Breast epithelium (tissue), 4 donors: ENCODE measurements around the gene PCDHA6. TPM values are rescaled to one million over a fixed set of nuclear protein-coding genes. Genes with fewer than 3 reads are reported as not detected.
"Not testable (repeated sequence)": the region's sequence is repeated elsewhere in the genome, so short reads cannot be mapped to it uniquely, and the experiment has no call there.

Experiments
- DNase-seq, 2 donors: peaks; one replicate each; pipeline ENCODE4 v3.0.0-alpha.2; 2019; ENCODE audit warnings: low spot score in 2 of 2
- H3K27ac ChIP-seq, 2 donors: fragments of 200-600 bp; sonication (generic) in 1 of 2; one replicate each; pipeline ENCODE4 v1.5.1; 2016 to 2019; ENCODE audit warnings: mild to moderate bottlenecking in 1 of 2
- H3K27me3 ChIP-seq, 2 donors: fragments of 200-600 bp; sonication (generic) in 1 of 2; one replicate each; pipeline versions ENCODE4 v1.5.1 to v1.6.0; 2017 to 2019; ENCODE audit warnings: control low read depth in 1 of 2, mild to moderate bottlenecking in 1 of 2
- H3K36me3 ChIP-seq: fragments of 200-600 bp; one replicate; pipeline ENCODE4 v1.5.1; 2019
- H3K4me1 ChIP-seq, 2 donors: fragments of 200-600 bp; sonication (generic); one replicate each; pipeline ENCODE4 v1.5.1; 2016 to 2019; ENCODE audit warnings: control low read depth in 1 of 2
- H3K4me3 ChIP-seq, 3 donors: fragments of 200-600 bp; sonication (generic); 1 replicate in 2 of 3; 2 replicates in 1 of 3; pipeline ENCODE4 v1.5.1; 2016 to 2019; ENCODE audit warnings: mild to moderate bottlenecking in 3 of 3, moderate library complexity in 2 of 3
- H3K9me3 ChIP-seq, 2 donors: fragments of 200-600 bp; sonication (generic) in 1 of 2; one replicate each; pipeline ENCODE4 v1.5.1; 2016 to 2019; ENCODE audit warnings: control low read depth in 1 of 2
- CTCF ChIP-seq, 3 donors: fragments of 450-650 bp; IDR thresholded peaks; one replicate each; pipeline ENCODE4 v1.5.1; 2016 to 2017; ENCODE audit warnings: antibody characterized with exemption in 3 of 3, mild to moderate bottlenecking in 3 of 3, moderate library complexity in 3 of 3
- POLR2A ChIP-seq: fragments of 450-650 bp; IDR thresholded peaks from one replicate; pipeline ENCODE4 v1.6.1; 2016; ENCODE audit warnings: antibody characterized with exemption, mild to moderate bottlenecking, moderate library complexity
- POLR2AphosphoS5 ChIP-seq, 3 donors: sonication (generic); formaldehyde crosslinking; IDR thresholded peaks; one replicate each; pipeline ENCODE4 v1.6.1; 2017; ENCODE audit warnings: antibody characterized with exemption in 3 of 3
- intact Hi-C: fragments of 100-400 bp; cut with DNase I; formaldehyde crosslinking; loops from one replicate; pipeline ENCODE4 v1.15.1; 2023; ENCODE audit warnings: low total_unique reads
- total RNA-seq, 3 donors: library from RNA; depleted of rRNA; stranded (reverse); fragments of >200 nt; gene quantifications; one replicate each; pipeline ENCODE4 v1.1.0, GENCODE V29; 2016

Gene PCDHA6
- total RNA-seq, 3 donors from 2014 or later: 0.96 to 4.2 (median 2.6) TPM

- intact Hi-C loops: no loop called here
- Histone ChIP-seq H3K9me3 (peaks cover 29 to 56% of the 10 kb centered on the region in 2 donors), H3K4me1 (no peaks in the 10 kb centered on the region), H3K27me3 (no peaks in the 10 kb centered on the region), H3K27ac (no peak within 1 kb of the TSS), H3K36me3 (no peaks in the 10 kb centered on the region), H3K4me3 (peak within 1 kb of the TSS in 2 of 3 donors; percentile 19 to 32)
- peak in 1 of 3 donors; percentile 14 for TF ChIP-seq CTCF (IDR thresholded peaks at IDR 0.05)
- no peak for TF ChIP-seq POLR2A
- no peak for DNase-seq
Observed at GRCh38 chr5:140821375-140822280, 6.1 kb upstream of the PCDHA6 start, which contains the start of gene PCDHA5. Gene PCDHA5, plus strand, starts transcription at chr5:140821613.

- intact Hi-C loops: no loop called here
- TF ChIP-seq POLR2AphosphoS5 (IDR thresholded peaks at IDR 0.05) (no peak), CTCF (IDR thresholded peaks at IDR 0.05) (peak in 1 of 3 donors; percentile 1)
- H3K27me3 ChIP-seq: no peaks in the 10 kb centered on the region
Observed at GRCh38 chr5:140822281-140822629, 5.5 kb upstream of the PCDHA6 start.

GRCh38 chr5:140822969-140823368 is 4.8 kb upstream of the PCDHA6 start:
- intact Hi-C loops, H3K36me3 ChIP-seq, H3K4me1 ChIP-seq, H3K4me3 ChIP-seq, H3K27ac ChIP-seq, DNase-seq, H3K27me3 ChIP-seq: not testable (repeated sequence)
- peaks cover 22 to 50% of the 10 kb centered on the region in 2 donors for H3K9me3 ChIP-seq

More at GRCh38 chr5:140822281-140822629, 5.5 kb upstream of the PCDHA6 start:
- Histone ChIP-seq H3K4me1 (no peaks in the 10 kb centered on the region), H3K4me3 (no peak overlapping the region), H3K9me3 (peaks cover 22 to 50% of the 10 kb centered on the region in 2 donors), H3K36me3 (no peaks in the 10 kb centered on the region), H3K27ac (no peak overlapping the region)
- no peak for DNase-seq

- no peaks in the 10 kb centered on the region for H3K27me3 ChIP-seq
- no peaks in the 10 kb centered on the region for H3K36me3 ChIP-seq
- H3K4me1 ChIP-seq: no peaks in the 10 kb centered on the region
- intact Hi-C loops: no loop called here
- no peak for DNase-seq
- H3K9me3 ChIP-seq: peaks cover 27 to 53% of the 10 kb centered on the region in 2 donors
- no peak overlapping the region for H3K27ac ChIP-seq
- no peak overlapping the region for H3K4me3 ChIP-seq
- TF ChIP-seq CTCF (IDR thresholded peaks at IDR 0.05) (no peak), POLR2A (no peak), POLR2AphosphoS5 (IDR thresholded peaks at IDR 0.05) (no peak)
Observed at GRCh38 chr5:140823475-140823874, 4.3 kb upstream of the PCDHA6 start.

GRCh38 chr5:140828362-140828737 is 590 bp downstream of the PCDHA6 start:
- intact Hi-C loops: no loop called here
- Histone ChIP-seq H3K27ac (peak overlapping the region in 1 of 2 donors; percentile 25), H3K36me3 (no peaks in the 10 kb centered on the region), H3K9me3 (peaks cover 30 to 65% of the 10 kb centered on the region in 2 donors), H3K4me1 (no peaks in the 10 kb centered on the region), H3K4me3 (peak overlapping the region in 2 of 3 donors; percentile 41 to 62), H3K27me3 (no peaks in the 10 kb centered on the region)
- TF ChIP-seq POLR2A: no peak
- no peak for TF ChIP-seq CTCF (IDR thresholded peaks at IDR 0.05)
- no peak for TF ChIP-seq POLR2AphosphoS5 (IDR thresholded peaks at IDR 0.05)
- DNase-seq: no peak

- H3K36me3 ChIP-seq, H3K27ac ChIP-seq, DNase-seq, H3K4me1 ChIP-seq, intact Hi-C loops, H3K4me3 ChIP-seq, H3K27me3 ChIP-seq: not testable (repeated sequence)
- H3K9me3 ChIP-seq: peaks cover 33 to 74% of the 10 kb centered on the region in 2 donors
Observed at GRCh38 chr5:140829511-140830501, 2.0 kb downstream of the PCDHA6 start.
